ENCODE results near the gene THRB. TPM values are rescaled to one million over a fixed set of nuclear protein-coding genes. Genes with fewer than 3 reads are reported as not detected.

The THRB gene
- total RNA-seq, 4 donors from 2014 or later, result 3.7 to 11.3 (median 6.1) TPM

DNA sequence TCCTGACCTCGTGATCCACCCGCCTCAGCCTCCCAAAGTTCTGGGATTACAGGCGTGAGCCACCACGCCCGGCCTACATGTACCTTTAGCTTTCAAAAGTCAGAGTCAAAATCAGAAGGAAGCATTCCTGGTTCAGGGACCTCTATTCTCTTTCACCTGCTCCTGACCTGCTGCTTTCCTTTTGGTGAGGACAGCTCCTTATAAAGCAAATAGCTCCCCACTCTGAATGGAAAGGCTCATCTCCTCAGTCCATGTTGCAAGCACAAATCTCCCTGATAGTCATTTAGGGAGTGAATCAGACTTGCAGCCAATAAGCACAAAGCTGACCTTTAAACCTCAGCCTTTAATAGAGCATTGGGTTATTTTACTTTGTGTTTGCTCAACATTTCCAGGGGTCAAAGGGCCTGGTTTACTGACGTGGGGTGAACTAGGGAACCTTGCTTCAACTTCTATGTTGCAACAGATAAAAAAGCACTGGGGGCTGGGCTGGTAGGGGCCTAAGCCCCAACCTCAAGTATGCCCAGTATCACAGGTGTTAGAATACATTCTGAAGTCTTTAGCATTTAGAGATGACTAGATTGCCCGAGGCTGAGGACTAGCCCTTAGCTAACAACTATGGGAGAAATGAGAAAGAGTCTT is 43.1 kb downstream of the THRB start:
- H3K27me3 ChIP-seq, result no peaks in the 10 kb centered on the region
- no peaks in the 10 kb centered on the region for H3K9me3 ChIP-seq
- WGBS, 2 donors, result 66 to 82% methylated on average over 7 of the region's 7 CpGs
- intact Hi-C loops (cut with DNase I), result no loop called here
- no peaks in the 10 kb centered on the region for H3K36me3 ChIP-seq
- no peak overlapping the region for H3K27ac ChIP-seq
- peaks cover 0 to 52% (median 3%) of the 10 kb centered on the region in 3 donors for H3K4me1 ChIP-seq
- TF ChIP-seq, protein P1, sequence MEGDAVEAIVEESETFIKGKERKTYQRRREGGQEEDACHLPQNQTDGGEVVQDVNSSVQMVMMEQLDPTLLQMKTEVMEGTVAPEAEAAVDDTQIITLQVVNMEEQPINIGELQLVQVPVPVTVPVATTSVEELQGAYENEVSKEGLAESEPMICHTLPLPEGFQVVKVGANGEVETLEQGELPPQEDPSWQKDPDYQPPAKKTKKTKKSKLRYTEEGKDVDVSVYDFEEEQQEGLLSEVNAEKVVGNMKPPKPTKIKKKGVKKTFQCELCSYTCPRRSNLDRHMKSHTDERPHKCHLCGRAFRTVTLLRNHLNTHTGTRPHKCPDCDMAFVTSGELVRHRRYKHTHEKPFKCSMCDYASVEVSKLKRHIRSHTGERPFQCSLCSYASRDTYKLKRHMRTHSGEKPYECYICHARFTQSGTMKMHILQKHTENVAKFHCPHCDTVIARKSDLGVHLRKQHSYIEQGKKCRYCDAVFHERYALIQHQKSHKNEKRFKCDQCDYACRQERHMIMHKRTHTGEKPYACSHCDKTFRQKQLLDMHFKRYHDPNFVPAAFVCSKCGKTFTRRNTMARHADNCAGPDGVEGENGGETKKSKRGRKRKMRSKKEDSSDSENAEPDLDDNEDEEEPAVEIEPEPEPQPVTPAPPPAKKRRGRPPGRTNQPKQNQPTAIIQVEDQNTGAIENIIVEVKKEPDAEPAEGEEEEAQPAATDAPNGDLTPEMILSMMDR (IDR thresholded peaks at IDR 0.05), result no peak
- no peak for TF ChIP-seq POLR2A (IDR thresholded peaks at IDR 0.05)
- no peak overlapping the region for H3K4me3 ChIP-seq
- DNase-seq, result no peak

DNA sequence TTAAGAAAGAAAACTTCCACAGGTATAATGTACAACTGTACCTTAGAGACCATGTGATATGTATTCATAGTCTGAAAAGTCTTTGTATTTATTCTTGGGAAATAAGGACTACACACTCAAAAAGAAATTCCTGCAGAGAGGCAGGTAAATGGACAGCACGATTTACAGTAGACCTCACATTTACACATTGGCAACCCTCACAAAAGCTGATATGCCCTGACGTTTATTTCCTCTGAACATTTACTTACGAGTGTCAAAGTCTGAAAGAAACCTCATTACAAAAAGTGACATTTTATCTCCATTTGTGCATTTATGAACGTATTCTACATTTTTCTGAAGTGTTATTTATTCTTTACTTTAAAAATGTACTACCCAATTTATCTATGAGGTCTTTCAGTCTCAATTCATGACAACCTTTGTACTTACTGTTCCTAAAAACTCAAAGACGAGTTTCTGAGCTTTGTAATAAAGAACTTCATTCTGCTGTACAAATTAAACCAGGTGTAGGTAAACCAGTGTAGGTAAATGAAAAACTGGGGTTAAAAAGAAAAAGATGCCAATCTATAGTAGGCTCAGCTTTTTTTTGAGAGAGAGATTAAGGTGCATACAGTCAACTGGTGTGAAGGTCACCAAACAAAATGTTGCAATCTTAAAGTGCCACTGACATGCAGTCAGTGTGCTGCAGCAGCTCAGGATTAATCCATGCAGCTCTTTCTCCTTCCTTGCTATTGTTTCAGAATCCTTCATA is 44.3 kb downstream of the THRB start:
- no peaks in the 10 kb centered on the region for H3K36me3 ChIP-seq
- intact Hi-C loops (cut with DNase I), result no loop called here

DNA sequence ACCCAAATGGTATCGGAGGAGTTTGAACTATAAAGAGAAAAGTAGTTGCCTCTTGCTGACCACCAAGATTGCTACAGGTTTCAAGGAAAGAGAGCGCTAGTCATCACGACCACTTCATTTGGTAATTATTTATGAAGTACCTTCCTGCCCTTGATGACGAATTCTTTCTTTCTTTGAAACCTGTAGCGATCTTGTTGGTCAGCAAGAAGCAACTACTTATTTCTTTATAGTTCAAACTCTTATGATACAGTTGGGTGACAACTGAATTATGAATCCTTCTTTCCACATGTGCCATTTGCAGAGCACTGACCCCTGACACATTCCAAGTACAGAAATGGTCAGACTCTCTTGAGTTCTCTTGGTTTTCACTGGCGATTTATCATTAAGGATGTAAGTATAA is 46.8 kb downstream of the THRB start:
- WGBS, 2 donors, result 90% methylated on average over 6 of the region's 6 CpGs
- Histone ChIP-seq H3K27ac (peak overlapping the region in 1 of 4 donors; percentile 52), H3K36me3 (no peaks in the 10 kb centered on the region), H3K4me3 (no peak overlapping the region), H3K27me3 (no peaks in the 10 kb centered on the region), H3K4me1 (peaks cover 0 to 58% (median 3%) of the 10 kb centered on the region in 3 donors), H3K9me3 (no peaks in the 10 kb centered on the region)
- no peak for DNase-seq
- TF ChIP-seq, protein P1 (IDR thresholded peaks at IDR 0.05), result no peak
- no peak for TF ChIP-seq POLR2A (IDR thresholded peaks at IDR 0.05)
- intact Hi-C loops (cut with DNase I), result no loop called here

More for the DNA sequence above, 44.3 kb downstream of the THRB start:
- no peak overlapping the region for H3K27ac ChIP-seq
- H3K4me1 ChIP-seq, result peaks cover 0 to 58% (median 3%) of the 10 kb centered on the region in 3 donors
- no peak for DNase-seq
- TF ChIP-seq POLR2A (IDR thresholded peaks at IDR 0.05), result no peak
- TF ChIP-seq, protein P1 (IDR thresholded peaks at IDR 0.05), result no peak
- H3K27me3 ChIP-seq, result no peaks in the 10 kb centered on the region
- 70 to 71% methylated on average over 5 of the region's 5 CpGs for WGBS, 2 donors
- no peaks in the 10 kb centered on the region for H3K9me3 ChIP-seq
- H3K4me3 ChIP-seq, result no peak overlapping the region

DNA sequence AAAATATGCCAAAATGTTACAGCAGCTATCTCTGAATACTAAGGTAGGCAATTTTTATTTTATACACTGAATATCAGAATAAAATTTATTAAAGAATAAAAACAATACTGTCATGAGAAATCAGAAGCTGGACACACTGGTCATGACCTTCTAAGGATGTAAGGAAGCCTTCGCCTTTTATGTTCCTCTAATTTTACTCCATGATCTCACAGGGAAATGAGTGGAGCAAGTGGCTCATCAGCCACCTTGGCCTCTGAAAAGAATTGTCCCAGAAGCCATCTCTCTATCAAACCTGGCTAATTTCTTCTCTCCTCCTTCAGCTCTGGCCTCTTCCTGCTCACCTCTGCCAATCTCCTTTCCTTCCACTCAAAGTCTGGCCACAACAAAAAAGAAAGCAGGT is 48.6 kb downstream of the THRB start:
- no peaks in the 10 kb centered on the region for H3K9me3 ChIP-seq
- 79 to 100% methylated on average over 1 of the region's 1 CpG for WGBS, 2 donors
- H3K4me1 ChIP-seq, result peaks cover 0 to 47% (median 3%) of the 10 kb centered on the region in 3 donors
- no peak overlapping the region for H3K27ac ChIP-seq
- intact Hi-C loops (cut with DNase I), result no loop called here
- DNase-seq, result no peak
- no peak overlapping the region for H3K4me3 ChIP-seq
- no peaks in the 10 kb centered on the region for H3K27me3 ChIP-seq
- TF ChIP-seq POLR2A (IDR thresholded peaks at IDR 0.05), result no peak
- TF ChIP-seq, protein P1 (IDR thresholded peaks at IDR 0.05), result no peak
- no peaks in the 10 kb centered on the region for H3K36me3 ChIP-seq

DNA sequence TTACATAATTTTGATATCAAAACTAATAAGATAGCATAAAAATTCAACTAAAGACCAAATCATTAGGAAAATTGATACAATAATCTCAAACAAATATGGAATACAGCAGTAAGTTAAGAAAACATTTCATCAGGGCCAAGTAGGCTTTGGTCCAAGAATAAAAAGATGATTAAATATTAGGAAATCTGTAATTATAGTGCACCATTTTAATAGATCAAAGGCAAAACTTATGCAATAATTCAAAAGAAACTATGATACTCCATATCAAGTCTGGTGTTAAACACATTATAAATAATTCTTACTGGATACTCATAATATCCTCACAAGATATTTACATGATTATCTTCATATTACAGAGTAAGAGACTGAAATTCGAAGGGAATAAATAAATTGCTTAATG is 51.2 kb downstream of the THRB start:
- TF ChIP-seq POLR2A (IDR thresholded peaks at IDR 0.05), result no peak
- TF ChIP-seq, protein P1 (IDR thresholded peaks at IDR 0.05), result no peak
- 0 to 71% methylated on average over 1 of the region's 1 CpG for WGBS, 2 donors
- H3K4me3 ChIP-seq, result no peak overlapping the region
- peaks cover 0 to 24% (median 3%) of the 10 kb centered on the region in 3 donors for H3K4me1 ChIP-seq
- no peak for DNase-seq
- no peak overlapping the region for H3K27ac ChIP-seq
- H3K9me3 ChIP-seq, result no peaks in the 10 kb centered on the region
- no peaks in the 10 kb centered on the region for H3K36me3 ChIP-seq
- H3K27me3 ChIP-seq, result no peaks in the 10 kb centered on the region
- intact Hi-C loops (cut with DNase I), result no loop called here

All from esophagus squamous epithelium (tissue), 5 donors.